Loucy (cell line): Measurements from ENCODE around the gene GSTT2B.
"Not testable (repeated sequence)": the region's sequence is repeated elsewhere in the genome, so short reads cannot be mapped to it uniquely, and the experiment has no call there.

Experiments
- H2AFZ ChIP-seq: fragments of 200-600 bp; sonication (generic); 2 replicates; pipeline ENCODE4 v1.6.0; 2016; ENCODE audit warnings: antibody characterized with exemption, mild to moderate bottlenecking, low read length, moderate library complexity
- H3F3A ChIP-seq: fragments of 200-600 bp; 2 replicates; pipeline ENCODE4 v1.6.0; 2016; ENCODE audit warnings: antibody characterized with exemption, low read depth, mild to moderate bottlenecking
- H3K27me3 ChIP-seq: fragments of 200-600 bp; sonication (generic); 2 replicates; pipeline ENCODE4 v1.6.1; 2014; ENCODE audit warnings: low read length, mild to moderate bottlenecking; ENCODE audit not compliant: insufficient read depth, poor library complexity, severe bottlenecking
- H3K36me3 ChIP-seq: fragments of 200-600 bp; sonication (generic); 2 replicates; pipeline ENCODE4 v1.6.1; 2016; ENCODE audit warnings: low read length; ENCODE audit not compliant: insufficient read depth
- H3K4me1 ChIP-seq: fragments of 200-600 bp; sonication (generic); 2 replicates; pipeline ENCODE4 v1.5.1; 2014; ENCODE audit warnings: low read length, mild to moderate bottlenecking; ENCODE audit not compliant: insufficient read depth, poor library complexity, severe bottlenecking
- H3K4me2 ChIP-seq: fragments of 200-600 bp; sonication (generic); 2 replicates; pipeline ENCODE4 v1.6.0; 2014; ENCODE audit warnings: antibody characterized with exemption, low read length, low read depth, mild to moderate bottlenecking; ENCODE audit not compliant: poor library complexity, severe bottlenecking
- H3K4me3 ChIP-seq: fragments of 200-600 bp; sonication (generic); 2 replicates; pipeline ENCODE4 v1.5.1; 2014; ENCODE audit warnings: low read length, mild to moderate bottlenecking, mixed read lengths; ENCODE audit not compliant: poor library complexity, severe bottlenecking
- H3K79me2 ChIP-seq: fragments of 200-600 bp; sonication (generic); 2 replicates; pipeline ENCODE4 v1.6.1; 2014; ENCODE audit warnings: low read length; ENCODE audit not compliant: insufficient read depth
- H3K9ac ChIP-seq: fragments of 200-600 bp; sonication (generic); 2 replicates; pipeline ENCODE4 v1.6.0; 2014; ENCODE audit warnings: mild to moderate bottlenecking, low read depth, low read length, moderate library complexity; ENCODE audit not compliant: poor library complexity, severe bottlenecking
- H3K9me2 ChIP-seq: fragments of 200-600 bp; sonication (generic); replicated peaks from 2 replicates; pipeline ENCODE4 v1.6.1; 2016; ENCODE audit warnings: low read depth, low read length, mixed read lengths
- H3K9me3 ChIP-seq: fragments of 200-600 bp; sonication (generic); 2 replicates; pipeline ENCODE4 v1.6.1; 2014; ENCODE audit warnings: mild to moderate bottlenecking, antibody characterized with exemption, low read length, low read depth; ENCODE audit not compliant: insufficient read depth
- H4K20me1 ChIP-seq: fragments of 200-600 bp; sonication (generic); 2 replicates; pipeline ENCODE4 v1.6.0; 2014; ENCODE audit warnings: antibody characterized with exemption, low read length, mild to moderate bottlenecking; ENCODE audit not compliant: insufficient read depth, poor library complexity, severe bottlenecking
- CTCF ChIP-seq: fragments of 200-600 bp; sonication (generic); conservative IDR thresholded peaks from 2 replicates; pipeline ENCODE4 v1.5.1; 2014; ENCODE audit warnings: mild to moderate bottlenecking, antibody characterized with exemption, low read length
- EZH2phosphoT487 ChIP-seq: fragments of 200-600 bp; IDR thresholded peaks from 2 replicates; pipeline ENCODE4 v1.6.1; 2018; ENCODE audit warnings: antibody characterized with exemption, mild to moderate bottlenecking, moderate library complexity, borderline replicate concordance

The GSTT2B gene

GRCh38 chr22:23951383-23951782 is 9.6 kb downstream of the GSTT2B start:
- H3K9ac ChIP-seq, H4K20me1 ChIP-seq, H3K36me3 ChIP-seq, H3K4me2 ChIP-seq, H3K4me3 ChIP-seq, H3K9me3 ChIP-seq, H3K79me2 ChIP-seq, H3K4me1 ChIP-seq, H3K9me2 ChIP-seq, H3K27me3 ChIP-seq, H2AFZ ChIP-seq, H3F3A ChIP-seq: not testable (repeated sequence)

GRCh38 chr22:23949764-23950163 is 11.2 kb downstream of the GSTT2B start:
- not testable (repeated sequence) for H3K4me2 ChIP-seq, H3K36me3 ChIP-seq, H3K27me3 ChIP-seq, H3K9me2 ChIP-seq, H3K79me2 ChIP-seq, H2AFZ ChIP-seq, H3F3A ChIP-seq, H3K4me1 ChIP-seq, H3K9me3 ChIP-seq, H4K20me1 ChIP-seq, H3K9ac ChIP-seq, H3K4me3 ChIP-seq

GRCh38 chr22:23947391-23947790 is 13.6 kb downstream of the GSTT2B start:
- not testable (repeated sequence) for H3K4me3 ChIP-seq, H4K20me1 ChIP-seq, H3K36me3 ChIP-seq, H3K4me2 ChIP-seq, H3K9me2 ChIP-seq, H3K9ac ChIP-seq, H2AFZ ChIP-seq, H3K27me3 ChIP-seq, H3F3A ChIP-seq, H3K79me2 ChIP-seq, H3K9me3 ChIP-seq, H3K4me1 ChIP-seq

- not testable (repeated sequence) for H3K9ac ChIP-seq, H3K79me2 ChIP-seq
Measured at GRCh38 chr22:23940166-23940565, 20.8 kb downstream of the GSTT2B start.

GRCh38 chr22:23939017-23939357 is 22.0 kb downstream of the GSTT2B start:
- Histone ChIP-seq H3F3A (no peaks in the 10 kb centered on the region), H3K9me2 (no peaks in the 10 kb centered on the region), H2AFZ (no peak overlapping the region), H3K79me2 (no peaks in the 10 kb centered on the region), H3K9me3 (no peaks in the 10 kb centered on the region), H3K36me3 (no peaks in the 10 kb centered on the region), H3K9ac (no peak overlapping the region), H4K20me1 (no peaks in the 10 kb centered on the region), H3K4me3 (no peak overlapping the region), H3K27me3 (no peaks in the 10 kb centered on the region), H3K4me1 (peaks cover 5% of the 10 kb centered on the region), H3K4me2 (no peak overlapping the region)
- TF ChIP-seq EZH2phosphoT487 (no peak), CTCF (no peak)

More at GRCh38 chr22:23940166-23940565, 20.8 kb downstream of the GSTT2B start:
- H3K9me2 ChIP-seq, H3K27me3 ChIP-seq, H3K4me3 ChIP-seq, H4K20me1 ChIP-seq, H3F3A ChIP-seq, H3K4me2 ChIP-seq, H3K4me1 ChIP-seq, H3K36me3 ChIP-seq, H2AFZ ChIP-seq, H3K9me3 ChIP-seq: not testable (repeated sequence)
